IPS-18c (cell line): Measurements from ENCODE around the gene SLC39A5.
"Not testable (repeated sequence)": the region's sequence is repeated elsewhere in the genome, so short reads cannot be mapped to it uniquely, and the experiment has no call there.

Source experiments
- H3K4me3 ChIP-seq: 2 replicates; pipeline ENCODE4 v1.7.0; 2013; ENCODE audit warnings: low read depth, mild to moderate bottlenecking, low read length, moderate library complexity; ENCODE audit not compliant: insufficient read depth
- H3K9me3 ChIP-seq: one replicate; pipeline ENCODE4 v1.6.1; 2013; ENCODE audit warnings: mild to moderate bottlenecking, low read length, moderate library complexity; ENCODE audit not compliant: control insufficient read depth, insufficient read depth

Gene SLC39A5

GRCh38 chr12:56258068-56258819 is 28.4 kb downstream of the SLC39A5 start, which contains the start of gene ANKRD52:
ANKRD52 (minus strand) TSS chr12:56258384; CDS start chr12:56258269, 115 bp downstream.
- H3K9me3 ChIP-seq = no peaks in the 10 kb centered on the region
- H3K4me3 ChIP-seq = peak within 1 kb of the TSS; percentile 71

- H3K9me3 ChIP-seq = no peaks in the 10 kb centered on the region
Observed at GRCh38 chr12:56258820-56259183, 29.0 kb downstream of the SLC39A5 start.

GRCh38 chr12:56260380-56260779 is 30.5 kb downstream of the SLC39A5 start:
- Histone ChIP-seq H3K4me3 (no peak overlapping the region), H3K9me3 (no peaks in the 10 kb centered on the region)

More at GRCh38 chr12:56258820-56259183, 29.0 kb downstream of the SLC39A5 start:
- peak overlapping the region; percentile 71 for H3K4me3 ChIP-seq

GRCh38 chr12:56260921-56261320 is 31.1 kb downstream of the SLC39A5 start:
- Histone ChIP-seq H3K4me3 (no peak overlapping the region), H3K9me3 (no peaks in the 10 kb centered on the region)

- Histone ChIP-seq H3K4me3 (no peak overlapping the region), H3K9me3 (no peaks in the 10 kb centered on the region)
Observed at GRCh38 chr12:56261503-56262232, 31.8 kb downstream of the SLC39A5 start.

GRCh38 chr12:56262955-56263354 is 33.1 kb downstream of the SLC39A5 start:
- H3K4me3 ChIP-seq = not testable (repeated sequence)

GRCh38 chr12:56266068-56266692 is 36.3 kb downstream of the SLC39A5 start:
- not testable (repeated sequence) for H3K9me3 ChIP-seq

More at GRCh38 chr12:56262955-56263354, 33.1 kb downstream of the SLC39A5 start:
- H3K9me3 ChIP-seq = not testable (repeated sequence)

GRCh38 chr12:56266693-56267442 is 37.0 kb downstream of the SLC39A5 start, which contains the start of gene COQ10A:
COQ10A (plus strand) TSS chr12:56266942; CDS start chr12:56267119, 177 bp downstream.
- peak within 1 kb of the TSS; percentile 97 for H3K4me3 ChIP-seq
- no peaks in the 10 kb centered on the region for H3K9me3 ChIP-seq

More at GRCh38 chr12:56266068-56266692, 36.3 kb downstream of the SLC39A5 start:
- peak overlapping the region; percentile 97 for H3K4me3 ChIP-seq

- H3K9me3 ChIP-seq = no peaks in the 10 kb centered on the region
Observed at GRCh38 chr12:56267443-56268071, 37.7 kb downstream of the SLC39A5 start.

GRCh38 chr12:56271031-56271430 is 41.2 kb downstream of the SLC39A5 start:
- Histone ChIP-seq H3K4me3 (no peak overlapping the region), H3K9me3 (no peaks in the 10 kb centered on the region)

More at GRCh38 chr12:56267443-56268071, 37.7 kb downstream of the SLC39A5 start:
- peak overlapping the region; percentile 97 for H3K4me3 ChIP-seq

GRCh38 chr12:56272468-56272867 is 42.6 kb downstream of the SLC39A5 start:
- not testable (repeated sequence) for H3K4me3 ChIP-seq

GRCh38 chr12:56274299-56274698 is 44.4 kb downstream of the SLC39A5 start:
- Histone ChIP-seq H3K9me3 (no peaks in the 10 kb centered on the region), H3K4me3 (no peak overlapping the region)

More at GRCh38 chr12:56272468-56272867, 42.6 kb downstream of the SLC39A5 start:
- H3K9me3 ChIP-seq = not testable (repeated sequence)

GRCh38 chr12:56278905-56279304 is 49.1 kb downstream of the SLC39A5 start:
- Histone ChIP-seq H3K9me3 (no peaks in the 10 kb centered on the region), H3K4me3 (no peak overlapping the region)

- Histone ChIP-seq H3K4me3 (no peak overlapping the region), H3K9me3 (no peaks in the 10 kb centered on the region)
Observed at GRCh38 chr12:56280849-56281248, 51.0 kb downstream of the SLC39A5 start.

GRCh38 chr12:56282030-56282429 is 52.2 kb downstream of the SLC39A5 start:
- H3K9me3 ChIP-seq = no peaks in the 10 kb centered on the region
- H3K4me3 ChIP-seq = no peak overlapping the region

- no peak overlapping the region for H3K4me3 ChIP-seq
- no peaks in the 10 kb centered on the region for H3K9me3 ChIP-seq
Observed at GRCh38 chr12:56282579-56282978, 52.7 kb downstream of the SLC39A5 start.
